ENCODE data around the gene MUC20.
"Not testable (repeated sequence)": the region's sequence is repeated elsewhere in the genome, so short reads cannot be mapped to it uniquely, and the experiment has no call there.

MUC20 gene

DNA sequence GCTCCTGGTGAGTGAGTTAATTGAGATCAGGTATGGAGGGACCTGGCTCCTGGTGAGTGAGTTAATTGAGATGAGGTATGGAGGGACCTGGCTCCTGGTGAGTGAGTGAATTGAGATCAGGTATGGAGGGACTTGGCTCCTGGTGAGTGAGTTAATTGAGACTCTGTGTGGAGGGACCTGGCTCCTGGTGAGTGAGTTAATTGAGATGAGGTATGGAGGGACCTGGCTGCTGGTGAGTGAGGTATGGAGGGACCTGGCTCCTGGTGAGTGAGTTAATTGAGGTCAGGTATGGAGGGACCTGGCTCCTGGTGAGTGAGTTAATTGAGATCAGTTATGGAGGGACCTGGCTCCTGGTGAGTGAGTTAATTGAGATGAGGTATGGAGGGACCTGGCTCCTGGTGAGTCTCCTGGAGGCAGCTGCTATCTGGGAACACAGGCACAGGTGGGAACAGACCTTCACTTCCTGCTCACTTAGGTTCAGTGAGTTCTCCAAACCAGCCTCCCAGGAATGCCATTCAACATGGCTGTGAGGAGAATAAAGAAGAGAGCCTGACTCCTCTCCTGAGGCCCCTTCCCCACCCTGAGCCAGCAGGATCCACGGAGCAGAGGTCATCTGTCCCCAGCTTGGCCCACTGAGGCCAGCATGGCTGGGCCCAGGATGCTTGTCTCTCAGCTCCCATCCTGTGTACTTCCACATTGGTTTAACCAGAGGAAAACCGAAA, 9.5 kb upstream of the MUC20 start:
- DNase-seq: not testable (repeated sequence)

DNA sequence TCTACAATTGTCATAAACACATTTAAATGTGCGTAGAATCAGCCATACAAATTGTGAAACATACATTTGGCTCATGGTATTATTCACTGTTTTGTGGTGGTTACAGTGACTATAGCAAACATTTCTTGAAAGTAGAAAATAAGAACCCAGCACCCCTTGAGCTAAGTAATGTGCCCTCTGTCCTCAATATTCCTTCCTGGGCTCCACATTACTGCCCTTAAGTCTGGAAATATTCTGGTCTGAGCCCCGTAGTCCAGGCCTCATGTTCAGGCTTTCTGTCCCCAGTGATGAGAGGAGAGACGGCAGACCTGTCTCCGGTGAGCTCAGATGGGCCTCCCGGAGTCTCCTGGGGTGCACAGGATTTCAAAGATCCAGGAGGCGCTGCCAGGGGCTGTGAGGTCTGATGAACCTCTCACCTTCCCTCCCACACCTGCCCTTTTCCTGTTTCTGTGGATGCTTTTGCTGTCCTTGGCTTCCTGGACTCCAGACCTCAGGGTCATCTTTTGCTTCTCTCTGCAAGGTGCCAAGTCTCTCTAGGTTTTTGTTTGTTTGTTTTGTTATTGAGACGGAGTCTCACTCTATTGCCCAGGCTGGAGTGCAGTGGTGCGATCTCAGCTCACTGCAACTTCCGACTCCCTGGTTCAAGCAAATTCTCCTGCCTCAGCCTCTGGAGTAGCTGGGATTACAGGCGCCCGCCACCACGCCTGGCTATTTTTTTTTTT, 8.8 kb upstream of the MUC20 start:
- no peak for DNase-seq

DNA sequence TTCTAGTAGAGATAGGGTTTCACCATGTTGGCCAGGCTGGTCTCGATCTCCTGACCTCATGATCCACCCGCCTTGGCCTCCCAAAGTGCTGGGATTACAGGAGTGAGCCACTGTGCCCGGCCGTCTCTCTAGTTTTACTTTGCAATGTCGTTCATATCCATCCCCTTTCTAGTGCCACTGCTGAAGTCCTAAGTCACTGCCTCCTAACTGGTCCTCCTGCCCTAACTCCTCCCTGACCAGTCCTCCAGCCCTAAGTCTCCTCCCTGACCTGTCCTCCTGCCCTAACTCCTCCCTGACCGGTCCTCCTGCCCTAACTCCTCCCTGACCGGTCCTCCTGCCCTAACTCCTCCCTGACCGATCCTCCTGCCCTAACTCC, 8.3 kb upstream of the MUC20 start:
- DNase-seq: not testable (repeated sequence)

DNA sequence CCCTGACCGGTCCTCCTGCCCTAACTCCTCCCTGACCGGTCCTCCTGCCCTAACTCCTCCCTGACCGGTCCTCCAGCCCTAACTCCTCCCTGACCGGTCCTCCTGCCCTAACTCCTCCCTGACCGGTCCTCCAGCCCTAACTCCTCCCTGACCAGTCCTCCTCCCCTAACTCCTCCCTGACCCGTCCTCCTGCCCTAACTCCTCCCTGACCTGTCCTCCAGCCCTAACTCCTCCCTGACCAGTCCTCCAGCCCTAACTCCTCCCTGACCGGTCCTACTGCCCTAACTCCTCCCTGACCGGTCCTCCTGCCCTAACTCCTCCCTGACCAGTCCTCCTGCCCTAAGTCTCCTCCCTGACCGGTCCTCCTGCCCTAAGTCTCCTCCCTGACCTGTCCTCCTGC, 7.6 kb upstream of the MUC20 start:
- not testable (repeated sequence) for DNase-seq

DNA sequence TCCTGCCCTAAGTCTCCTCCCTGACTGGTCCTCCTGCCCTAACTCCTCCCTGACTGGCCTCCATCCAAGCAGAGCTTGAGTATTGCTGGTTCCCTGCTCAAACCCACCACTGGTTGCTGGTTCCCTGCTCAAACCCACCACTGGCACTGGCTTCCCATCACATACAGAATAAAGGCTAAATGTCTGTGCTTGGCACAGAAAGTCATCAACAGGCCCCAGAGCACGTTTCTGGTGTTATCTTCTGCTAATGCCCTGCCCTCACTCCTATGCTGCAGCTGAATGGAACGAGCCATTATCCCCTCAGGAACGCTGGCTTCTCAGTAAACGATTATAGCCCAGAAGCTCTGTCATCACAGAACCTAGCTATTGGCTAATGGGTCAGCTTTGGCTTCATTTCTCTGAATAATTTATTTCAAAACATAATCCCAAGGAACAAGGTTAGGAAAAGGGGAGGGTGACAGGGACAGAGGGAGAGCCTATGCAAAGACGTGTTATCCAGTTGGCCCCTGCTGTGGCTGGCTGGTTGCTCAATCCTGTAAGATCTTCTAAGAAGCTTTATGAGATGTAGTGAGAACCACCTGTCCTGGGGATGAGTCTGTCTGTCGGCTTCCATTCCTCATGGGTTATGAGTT, 6.3 kb upstream of the MUC20 start:
- no peak for DNase-seq

DNA sequence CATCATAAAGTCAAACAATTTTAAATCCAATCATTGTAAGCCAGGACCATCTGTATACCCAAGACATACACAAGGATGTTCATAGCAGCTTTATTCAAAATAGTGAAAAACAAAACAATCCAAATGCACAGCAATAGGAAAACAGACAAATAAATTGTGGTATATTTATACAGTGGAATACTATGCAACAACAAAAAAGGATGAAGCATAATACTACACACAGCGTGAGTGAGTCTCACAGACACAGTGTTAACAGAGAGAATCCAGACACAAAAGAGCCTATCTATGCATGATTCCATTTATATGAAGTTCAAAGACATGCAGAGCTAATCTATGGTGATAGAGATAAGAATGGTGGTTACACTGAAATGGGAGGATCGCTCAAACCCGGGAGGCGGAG, 5.6 kb upstream of the MUC20 start:
- DNase-seq: no peak

DNA sequence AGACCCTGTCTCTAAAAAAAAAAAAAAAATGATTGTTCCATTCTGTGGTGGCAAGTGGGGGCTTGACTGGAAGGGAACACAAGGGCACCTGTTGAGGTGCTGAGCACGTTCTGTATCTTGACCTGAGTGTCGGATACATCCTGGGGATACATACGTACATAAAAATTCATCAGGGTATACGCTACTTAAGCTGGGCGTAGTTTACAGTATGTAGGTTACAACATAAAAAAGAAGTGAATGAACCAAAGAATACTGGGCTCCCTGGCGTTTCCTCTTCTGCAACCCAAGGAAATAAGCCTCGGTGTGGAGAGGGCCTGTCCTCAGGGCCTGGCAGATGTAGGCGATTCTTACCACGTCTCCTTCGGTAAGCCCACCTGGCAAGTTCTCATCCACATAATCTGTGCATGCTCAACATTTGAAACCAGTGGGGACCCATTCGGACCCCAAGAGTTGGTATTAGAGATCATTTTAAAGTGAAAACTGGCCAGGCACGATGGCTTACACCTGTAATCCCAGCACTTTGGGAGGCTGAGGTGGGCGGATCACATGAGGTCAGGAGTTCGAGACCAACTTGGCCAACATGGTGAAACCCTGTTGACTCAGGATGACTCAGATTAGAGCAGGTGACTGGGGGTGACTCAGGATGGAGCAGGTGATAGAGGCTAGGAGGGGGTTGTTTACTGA, 5.1 kb upstream of the MUC20 start:
- no peak for DNase-seq

DNA sequence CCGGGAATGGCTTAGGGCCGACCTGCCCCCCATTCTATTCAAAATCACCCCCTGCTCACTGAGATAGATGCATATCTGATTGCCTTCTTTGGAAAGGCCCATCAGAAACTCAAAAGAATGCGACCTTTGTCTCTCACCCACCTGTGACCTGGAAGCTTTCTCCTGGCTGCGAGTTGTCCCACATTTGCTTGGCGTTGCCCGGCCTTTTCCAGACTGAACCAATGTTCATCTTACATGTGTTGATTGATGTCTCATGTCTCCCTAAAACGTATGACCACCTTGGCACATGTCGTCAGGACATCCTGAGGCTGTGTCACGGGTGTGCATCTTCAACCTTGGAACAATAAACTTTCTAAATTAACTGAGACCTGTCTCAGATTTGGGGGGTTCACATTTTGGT, 3.4 kb upstream of the MUC20 start:
- DNase-seq: no peak

DNA sequence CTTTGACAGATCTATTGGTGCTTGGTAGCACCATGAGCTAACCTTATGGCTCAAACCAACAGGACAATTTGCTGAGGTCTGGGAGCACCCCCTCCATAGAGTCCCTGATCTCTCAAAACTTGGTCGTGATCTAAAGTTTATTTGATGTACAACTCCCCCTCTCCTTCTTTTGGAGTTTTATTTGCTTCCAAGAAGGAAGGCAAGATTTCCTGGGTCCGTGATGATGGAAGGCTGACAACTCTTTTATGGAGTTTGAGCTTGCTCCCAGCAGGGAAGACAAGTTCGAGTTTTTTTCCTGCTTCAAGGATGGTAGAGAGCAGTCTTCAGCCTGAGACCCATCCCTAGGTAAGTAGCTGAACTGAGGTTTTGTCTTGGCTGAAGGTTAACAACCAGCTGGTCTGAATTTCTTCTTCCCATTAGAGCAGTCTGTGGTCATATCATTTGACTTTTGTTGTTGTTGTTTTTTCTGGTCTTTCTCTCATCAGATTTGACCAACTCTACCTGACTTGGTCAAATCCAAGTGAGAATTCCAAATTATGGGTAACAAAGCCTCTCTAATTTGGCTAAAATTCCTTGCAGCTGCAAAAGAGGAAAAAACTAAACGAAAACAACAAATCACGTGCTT, 2.8 kb upstream of the MUC20 start:
- DNase-seq: no peak

DNA sequence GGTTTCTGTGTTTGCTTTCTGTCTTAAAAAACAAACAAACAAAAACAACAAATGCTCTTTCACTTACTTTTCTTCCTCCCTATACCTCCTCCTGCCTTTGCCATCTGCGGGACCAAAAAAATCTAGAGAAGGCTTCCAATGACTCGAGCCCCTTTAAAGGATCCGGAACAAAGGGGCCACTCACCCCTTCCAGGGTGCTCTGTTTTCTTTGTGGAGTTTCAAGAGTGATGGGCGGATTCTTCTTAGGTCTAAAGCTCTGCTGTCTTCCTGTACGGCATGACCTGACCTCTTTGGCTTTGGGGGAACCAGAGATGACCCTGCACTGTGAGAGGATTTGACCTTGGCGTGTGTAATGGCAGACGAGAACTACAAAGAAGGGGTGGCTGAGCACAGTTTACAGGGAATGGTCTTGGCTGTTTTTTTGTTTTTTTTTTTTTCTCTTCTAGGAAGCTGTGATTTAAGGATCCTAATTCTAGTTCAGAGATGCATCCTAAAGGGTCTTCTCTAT, 2.2 kb upstream of the MUC20 start:
- no peak for DNase-seq

DNA sequence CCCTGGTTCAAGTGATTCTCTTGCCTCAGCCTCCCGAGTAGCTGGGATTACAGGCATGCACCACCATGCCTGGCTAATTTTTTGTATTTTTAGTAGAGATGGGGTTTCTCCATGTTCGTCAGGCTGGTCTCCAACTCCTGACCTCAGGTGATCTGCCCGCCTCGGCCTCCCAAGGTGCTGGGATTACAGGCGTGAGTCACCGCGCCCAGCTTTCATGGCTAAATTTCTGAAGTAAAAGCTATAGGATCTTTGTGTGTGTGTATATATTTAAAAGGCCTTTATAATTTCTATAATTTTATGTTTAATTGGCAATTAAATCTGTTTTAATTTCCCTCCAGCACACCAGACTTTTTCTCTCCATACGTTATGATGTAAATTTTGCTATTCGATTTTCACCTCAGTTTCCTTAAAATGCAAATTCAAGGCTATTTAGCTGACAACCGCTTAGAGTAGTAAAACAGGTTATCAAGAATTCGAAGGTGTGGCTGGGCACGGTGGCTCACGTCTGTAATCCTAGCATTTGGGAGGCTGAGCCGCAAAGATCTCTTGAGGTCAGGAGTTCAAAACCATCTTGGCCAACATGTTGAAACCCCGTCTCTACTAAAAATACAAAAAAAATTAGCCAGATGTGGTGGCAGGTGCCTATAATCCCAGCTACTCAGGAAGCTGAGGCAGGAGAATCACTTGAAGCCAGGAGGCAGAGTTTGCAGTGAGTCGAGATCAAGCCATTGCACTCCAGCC, 1.1 kb upstream of the MUC20 start:
- not testable (repeated sequence) for DNase-seq

DNA sequence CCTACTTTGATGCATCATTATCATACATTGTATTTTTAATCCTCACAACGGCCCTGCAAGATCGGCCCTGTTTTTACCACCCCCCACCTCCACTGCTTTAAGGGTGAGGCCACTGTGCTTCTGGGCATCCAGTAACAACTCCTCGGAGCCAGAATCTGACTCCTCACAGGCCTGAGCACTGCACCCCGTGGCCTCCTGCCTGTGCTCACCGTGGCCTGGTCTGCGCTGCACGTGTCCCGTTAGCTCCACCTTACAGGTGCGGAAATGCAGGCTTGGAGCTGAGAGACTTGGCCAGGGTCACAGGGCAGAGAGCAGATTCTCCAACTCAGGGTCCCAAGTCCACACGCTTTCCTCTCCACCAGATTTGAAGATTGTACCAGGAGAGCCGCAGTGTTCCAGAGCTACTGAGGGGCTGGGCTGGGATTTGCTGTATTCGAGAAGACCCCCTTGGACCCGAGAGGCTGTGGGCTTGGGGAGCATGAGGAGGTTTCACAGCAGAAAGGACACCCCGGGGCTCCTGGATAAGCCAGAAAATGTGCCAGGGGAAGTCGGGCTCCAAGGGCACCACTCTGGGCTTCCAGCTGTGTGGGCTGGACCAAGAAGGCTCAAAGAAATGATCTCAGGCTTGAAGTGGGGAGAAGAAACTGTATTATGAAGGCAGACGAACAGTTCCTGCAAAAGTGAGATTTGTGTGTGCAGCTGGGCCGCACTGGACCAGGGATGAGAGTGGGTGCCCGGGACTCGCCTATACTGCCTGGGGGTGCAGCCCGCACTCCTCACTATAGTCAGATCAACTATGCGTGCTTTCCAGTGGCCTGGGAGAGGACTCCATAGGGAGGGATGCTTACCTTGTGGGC, 1.6 kb downstream of the MUC20 start:
- DNase-seq: not testable (repeated sequence)

DNA sequence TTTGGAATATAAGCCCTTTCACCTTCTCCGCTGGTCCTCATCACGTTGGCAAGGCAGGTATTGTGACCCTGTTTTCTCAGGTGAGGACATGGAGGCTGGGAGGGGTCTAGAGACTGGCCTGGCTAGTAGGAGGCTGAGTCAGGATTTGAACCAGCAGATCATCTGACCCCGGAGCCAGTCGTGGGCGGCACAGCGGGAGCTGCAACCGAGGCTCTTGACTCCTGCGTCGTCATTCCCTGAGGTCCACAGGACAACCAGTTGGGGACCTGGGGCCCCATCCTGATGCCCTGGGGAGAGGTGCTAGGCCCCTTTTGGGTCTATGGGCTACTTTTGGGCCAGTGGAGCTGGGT, 2.2 kb downstream of the MUC20 start:
- DNase-seq: not testable (repeated sequence)

DNA sequence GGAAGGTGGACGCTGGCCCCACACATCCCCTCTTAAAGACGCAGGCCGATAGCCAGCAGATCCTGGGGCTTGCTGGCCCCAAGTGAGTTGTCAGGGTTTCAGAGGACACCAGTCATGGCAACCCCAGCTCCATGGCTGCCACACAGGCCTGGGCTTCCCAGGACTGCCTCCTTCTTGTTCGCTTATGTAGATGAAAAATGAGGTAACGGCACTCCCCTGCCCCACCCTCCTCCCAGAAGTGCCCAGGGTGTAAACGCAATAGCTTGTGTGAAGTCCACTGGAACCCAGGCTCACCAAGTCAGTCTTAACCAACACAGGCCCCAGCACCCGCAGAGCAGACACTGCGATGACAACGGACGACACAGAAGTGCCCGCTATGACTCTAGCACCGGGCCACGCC, 3.6 kb downstream of the MUC20 start:
- DNase-seq: not testable (repeated sequence)

DNA sequence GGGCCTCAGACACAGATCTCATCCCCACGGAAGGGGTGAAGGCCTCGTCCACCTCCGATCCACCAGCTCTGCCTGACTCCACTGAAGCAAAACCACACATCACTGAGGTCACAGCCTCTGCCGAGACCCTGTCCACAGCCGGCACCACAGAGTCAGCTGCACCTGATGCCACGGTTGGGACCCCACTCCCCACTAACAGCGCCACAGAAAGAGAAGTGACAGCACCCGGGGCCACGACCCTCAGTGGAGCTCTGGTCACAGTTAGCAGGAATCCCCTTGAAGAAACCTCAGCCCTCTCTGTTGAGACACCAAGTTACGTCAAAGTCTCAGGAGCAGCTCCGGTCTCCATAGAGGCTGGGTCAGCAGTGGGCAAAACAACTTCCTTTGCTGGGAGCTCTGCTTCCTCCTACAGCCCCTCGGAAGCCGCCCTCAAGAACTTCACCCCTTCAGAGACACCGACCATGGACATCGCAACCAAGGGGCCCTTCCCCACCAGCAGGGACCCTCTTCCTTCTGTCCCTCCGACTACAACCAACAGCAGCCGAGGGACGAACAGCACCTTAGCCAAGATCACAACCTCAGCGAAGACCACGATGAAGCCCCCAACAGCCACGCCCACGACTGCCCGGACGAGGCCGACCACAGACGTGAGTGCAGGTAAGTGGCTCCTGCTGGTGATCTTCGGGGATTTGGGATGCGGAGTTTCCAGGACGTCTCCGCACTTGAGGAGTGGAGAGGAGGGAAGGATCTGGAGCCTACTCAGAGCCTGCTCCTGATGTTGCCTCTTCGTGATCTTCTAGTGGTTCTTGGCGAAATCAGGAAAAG, 5.3 kb downstream of the MUC20 start:
- not testable (repeated sequence) for DNase-seq

DNA sequence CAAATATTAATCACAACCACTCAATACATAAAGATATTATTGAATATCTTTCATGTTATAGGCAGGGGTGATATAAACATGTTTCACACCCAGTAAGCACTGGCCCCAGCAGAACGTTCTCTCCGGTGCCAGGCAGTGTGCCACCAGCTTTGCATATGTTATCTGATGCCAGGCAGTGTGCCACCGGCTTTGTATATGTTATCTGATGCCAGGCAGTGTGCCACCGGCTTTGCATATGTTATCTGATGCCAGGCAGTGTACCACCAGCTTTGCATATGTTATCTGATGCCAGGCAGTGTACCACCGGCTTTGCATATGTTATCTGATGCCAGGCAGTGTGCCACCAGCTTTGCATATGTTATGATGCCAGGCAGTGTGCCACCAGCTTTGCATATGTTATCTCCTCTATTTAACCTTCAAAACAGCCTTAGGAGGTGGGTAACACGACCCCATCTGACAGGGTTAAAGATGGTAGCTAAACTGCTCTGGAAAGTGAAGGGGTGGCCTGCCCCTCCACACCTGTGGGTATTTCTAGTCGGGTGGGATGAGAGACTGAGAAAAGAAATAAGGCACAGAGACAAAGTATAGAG, 6.9 kb downstream of the MUC20 start:
- no peak for DNase-seq

DNA sequence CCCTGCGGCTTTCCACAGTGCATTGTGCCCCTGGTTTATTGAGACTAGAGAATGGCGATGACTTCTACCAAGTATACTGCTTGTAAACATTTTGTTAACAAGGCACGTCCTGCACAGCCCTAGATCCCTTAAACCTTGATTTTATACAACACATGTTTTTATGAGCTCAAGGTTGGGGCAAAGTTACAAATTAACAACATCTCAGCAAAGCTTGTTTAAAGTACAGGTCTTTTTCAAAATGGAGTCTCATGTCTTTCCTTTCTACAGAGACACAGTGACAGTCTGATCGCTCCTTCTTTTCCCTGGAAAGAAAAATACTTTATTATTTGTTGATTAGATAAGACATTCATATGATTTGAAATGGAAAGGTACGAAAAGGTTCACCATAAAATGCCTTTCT, 8.0 kb downstream of the MUC20 start:
- DNase-seq: not testable (repeated sequence)

DNA sequence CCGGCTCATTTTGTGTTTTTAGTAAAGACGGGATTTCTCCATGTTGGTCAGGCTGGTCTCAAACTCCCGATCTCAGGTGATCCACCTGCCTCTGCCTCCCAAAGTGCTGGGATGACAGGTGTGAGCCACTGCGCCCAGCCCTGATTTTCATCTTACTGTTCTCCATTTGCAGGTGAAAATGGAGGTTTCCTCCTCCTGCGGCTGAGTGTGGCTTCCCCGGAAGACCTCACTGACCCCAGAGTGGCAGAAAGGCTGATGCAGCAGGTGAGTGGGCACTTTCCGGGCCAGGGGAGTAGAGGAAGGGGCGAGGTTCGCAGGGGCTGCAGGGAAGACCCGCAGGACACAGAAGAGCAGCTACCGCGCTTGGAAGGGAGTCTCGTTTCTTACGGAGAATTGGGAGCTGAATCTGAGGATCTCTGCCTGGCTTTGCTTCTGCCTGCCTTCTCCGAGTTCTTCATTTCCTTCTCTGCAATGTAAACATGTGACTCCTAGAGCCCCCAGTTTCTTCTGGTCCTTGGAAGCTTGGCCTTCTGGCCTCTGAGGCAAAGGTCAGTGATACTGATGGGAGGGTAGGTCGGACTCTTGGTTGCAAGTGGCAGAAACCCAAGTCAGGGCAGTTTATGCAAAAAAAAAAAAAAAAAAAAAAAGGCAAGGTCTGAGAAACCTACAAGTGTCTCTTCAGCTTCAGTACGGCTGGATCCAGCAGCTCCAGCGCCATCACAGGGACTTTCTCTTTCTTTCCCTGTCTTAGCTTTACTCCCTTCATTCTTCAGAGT, 8.9 kb downstream of the MUC20 start:
- DNase-seq: no peak

DNA sequence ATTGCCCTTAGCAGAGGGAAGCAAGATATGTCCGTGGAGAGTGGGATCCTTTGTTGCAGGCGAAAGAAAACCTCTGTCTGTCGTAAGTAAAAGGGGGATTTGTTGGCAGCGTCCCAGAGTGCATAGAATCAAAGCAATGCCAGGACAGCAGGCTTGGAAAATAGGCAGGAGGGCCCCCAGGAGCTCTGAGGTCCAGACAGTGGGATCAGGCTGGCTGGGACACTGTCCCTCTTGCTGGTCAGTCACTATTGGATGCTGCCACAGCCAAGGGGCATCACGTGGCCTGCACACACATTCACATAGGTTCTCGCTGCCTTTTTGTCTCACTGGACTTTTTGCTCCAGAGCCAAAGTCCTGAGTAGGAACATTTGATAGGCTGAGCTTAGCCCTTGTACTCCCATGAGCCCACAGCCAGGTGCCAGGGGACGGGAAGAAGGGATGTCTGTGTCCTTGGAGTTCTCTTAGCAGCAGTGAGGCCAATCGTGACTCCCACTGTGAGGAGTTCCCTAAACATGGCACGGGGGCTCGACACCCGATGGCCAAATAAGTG, 10.7 kb downstream of the MUC20 start:
- no peak for DNase-seq

Measured in fibroblast of skin of right biceps (primary cell).